Osteoblast (primary cell): ENCODE results near the gene MRPS2. TPM values are rescaled to one million over a fixed set of nuclear protein-coding genes. Genes with fewer than 3 reads are reported as not detected.
A peak's percentile ranks its signal among the peaks of the same experiment; 100 is the strongest.

ENCODE experiments used
- DNase-seq: peaks from one replicate; pipeline ENCODE4 v3.0.0; 2011; ENCODE audit warnings: low spot score, mixed read lengths; ENCODE audit not compliant: insufficient read length; ENCODE audit errors: missing footprints
- H2AFZ ChIP-seq: 2 replicates; pipeline ENCODE4 v1.6.0; 2011; ENCODE audit warnings: mild to moderate bottlenecking, low read length
- H3K27ac ChIP-seq: 2 replicates; pipeline ENCODE4 v1.5.1; 2011; ENCODE audit warnings: mild to moderate bottlenecking, low read depth, low read length, moderate library complexity
- H3K27me3 ChIP-seq: 2 replicates; pipeline ENCODE4 v1.6.0; 2012; ENCODE audit warnings: mild to moderate bottlenecking, control low read depth, inconsistent platforms, low read length, moderate library complexity; ENCODE audit not compliant: insufficient read depth
- H3K36me3 ChIP-seq: 2 replicates; pipeline ENCODE4 v1.5.1; 2011; ENCODE audit warnings: mild to moderate bottlenecking, low read length, control low read depth, moderate library complexity; ENCODE audit not compliant: insufficient read depth
- H3K4me1 ChIP-seq: 2 replicates; pipeline ENCODE4 v1.5.1; 2011; ENCODE audit warnings: mild to moderate bottlenecking, low read length, control low read depth, moderate library complexity; ENCODE audit not compliant: insufficient read depth
- H3K4me2 ChIP-seq: 2 replicates; pipeline ENCODE4 v1.6.0; 2011; ENCODE audit warnings: mild to moderate bottlenecking, low read length; ENCODE audit not compliant: insufficient read depth
- H3K4me3 ChIP-seq: fragments of 200-600 bp; sonication (generic); 3 replicates; pipeline ENCODE4 v1.5.1; 2012; ENCODE audit warnings: mild to moderate bottlenecking, low read length, inconsistent platforms; ENCODE audit not compliant: insufficient read depth
- H3K79me2 ChIP-seq: 2 replicates; pipeline ENCODE4 v1.6.0; 2012; ENCODE audit warnings: mild to moderate bottlenecking, low read length, control low read depth, inconsistent platforms; ENCODE audit not compliant: insufficient read depth
- H3K9me3 ChIP-seq: 2 replicates; pipeline ENCODE4 v1.5.1; 2011; ENCODE audit warnings: low read depth, low read length, control low read depth
- H4K20me1 ChIP-seq: 2 replicates; pipeline ENCODE4 v1.6.0; 2012; ENCODE audit warnings: mild to moderate bottlenecking, low read length, control low read depth; ENCODE audit not compliant: insufficient read depth
- CTCF ChIP-seq: IDR thresholded peaks from 2 replicates; pipeline ENCODE4 v1.5.1; 2011; ENCODE audit warnings: mild to moderate bottlenecking, low read depth, low read length, moderate library complexity; ENCODE audit errors: extremely low read depth
- total RNA-seq: library from RNA; depleted of rRNA; stranded (reverse); fragments of >200 nt; gene quantifications from 2 replicates; pipeline ENCODE4 v1.2.3, GENCODE V29; 2012

Gene MRPS2
- total RNA-seq, 1 donor, result 13.0 TPM

- peak; percentile 85 for DNase-seq
- H2AFZ ChIP-seq, result no peak overlapping the region
- no peak overlapping the region for H3K4me3 ChIP-seq
- H3K36me3 ChIP-seq, result no peaks in the 10 kb centered on the region
- H3K9me3 ChIP-seq, result no peaks in the 10 kb centered on the region
- no peak for TF ChIP-seq CTCF
- H4K20me1 ChIP-seq, result no peaks in the 10 kb centered on the region
- H3K4me1 ChIP-seq, result peaks cover 6% of the 10 kb centered on the region
- H3K4me2 ChIP-seq, result no peak overlapping the region
- no peaks in the 10 kb centered on the region for H3K79me2 ChIP-seq
- H3K27ac ChIP-seq, result no peak overlapping the region
- no peaks in the 10 kb centered on the region for H3K27me3 ChIP-seq
Observed at GRCh38 chr9:135463140-135463539, 37.3 kb upstream of the MRPS2 start.

GRCh38 chr9:135464181-135464580, 36.3 kb upstream of the MRPS2 start:
- TF ChIP-seq CTCF, result no peak
- Histone ChIP-seq H4K20me1 (no peaks in the 10 kb centered on the region), H3K4me3 (no peak overlapping the region), H3K9me3 (no peaks in the 10 kb centered on the region), H3K79me2 (no peaks in the 10 kb centered on the region), H3K27ac (no peak overlapping the region), H3K4me1 (peaks cover 11% of the 10 kb centered on the region), H2AFZ (no peak overlapping the region), H3K27me3 (no peaks in the 10 kb centered on the region), H3K4me2 (no peak overlapping the region), H3K36me3 (no peaks in the 10 kb centered on the region)
- no peak for DNase-seq

- Histone ChIP-seq H3K9me3 (no peaks in the 10 kb centered on the region), H3K36me3 (no peaks in the 10 kb centered on the region), H3K4me2 (peak overlapping the region; percentile 59), H3K27ac (no peak overlapping the region), H3K4me1 (peaks cover 7% of the 10 kb centered on the region), H2AFZ (no peak overlapping the region), H3K4me3 (peak overlapping the region; percentile 13), H4K20me1 (peaks cover 3% of the 10 kb centered on the region), H3K27me3 (no peaks in the 10 kb centered on the region), H3K79me2 (no peaks in the 10 kb centered on the region)
- TF ChIP-seq CTCF, result no peak
- DNase-seq, result peak; percentile 72
Observed at GRCh38 chr9:135468854-135469521, 31.5 kb upstream of the MRPS2 start.

- peak; percentile 58 for DNase-seq
- Histone ChIP-seq H3K27ac (no peak overlapping the region), H2AFZ (no peak overlapping the region), H3K4me1 (peaks cover 9% of the 10 kb centered on the region), H4K20me1 (peaks cover 7% of the 10 kb centered on the region), H3K4me2 (no peak overlapping the region), H3K9me3 (no peaks in the 10 kb centered on the region), H3K79me2 (no peaks in the 10 kb centered on the region), H3K36me3 (no peaks in the 10 kb centered on the region), H3K4me3 (no peak overlapping the region), H3K27me3 (no peaks in the 10 kb centered on the region)
- TF ChIP-seq CTCF, result no peak
Observed at GRCh38 chr9:135471791-135472640, 28.5 kb upstream of the MRPS2 start.
